ENCODE measurements around the gene ZYX. TPM values are rescaled to one million over a fixed set of nuclear protein-coding genes. Genes with fewer than 3 reads are reported as not detected.

The ZYX gene
- total RNA-seq, 1 experiment from 2014 or later: 14.7 TPM

- no peak for DNase-seq (ENCODE audit: low read depth, low spot score)
- in situ Hi-C loops (cut with HindIII; ENCODE audit: low pct_unique_long_range_greater_than_20kb, low sequenced_read_pairs): loop anchor here (25.0 kb wide), 1 partner anchor 144 kb away; no protein-coding TSS in a partner anchor
Observed at GRCh38 chr7:143381427-143382125, 431 bp downstream of the ZYX start.

- DNase-seq (ENCODE audit: low read depth, low spot score): no peak
- in situ Hi-C loops (cut with HindIII; ENCODE audit: low pct_unique_long_range_greater_than_20kb, low sequenced_read_pairs): loop anchor here (25.0 kb wide), 1 partner anchor 145 kb away; no protein-coding TSS in a partner anchor
Observed at GRCh38 chr7:143382126-143382790, 1.1 kb downstream of the ZYX start.

GRCh38 chr7:143382791-143383641 lies 1.9 kb downstream of the ZYX start:
- no peak for DNase-seq (ENCODE audit: low read depth, low spot score)
- in situ Hi-C loops (cut with HindIII; ENCODE audit: low pct_unique_long_range_greater_than_20kb, low sequenced_read_pairs): loop anchor here (25.0 kb wide), 1 partner anchor 146 kb away; no protein-coding TSS in a partner anchor

- no peak for DNase-seq (ENCODE audit: low read depth, low spot score)
- in situ Hi-C loops (cut with HindIII; ENCODE audit: low pct_unique_long_range_greater_than_20kb, low sequenced_read_pairs): loop anchor here (25.0 kb wide), 1 partner anchor 146 kb away; no protein-coding TSS in a partner anchor
Observed at GRCh38 chr7:143383642-143383957, 2.5 kb downstream of the ZYX start.

- in situ Hi-C loops (cut with HindIII; ENCODE audit: low pct_unique_long_range_greater_than_20kb, low sequenced_read_pairs): loop anchor here (25.0 kb wide), 1 partner anchor 147 kb away; no protein-coding TSS in a partner anchor
Observed at GRCh38 chr7:143384148-143384547, 3.0 kb downstream of the ZYX start.

GRCh38 chr7:143384661-143385631 lies 3.8 kb downstream of the ZYX start:
- in situ Hi-C loops (cut with HindIII; ENCODE audit: low pct_unique_long_range_greater_than_20kb, low sequenced_read_pairs): loop anchor here (25.0 kb wide), 1 partner anchor 148 kb away; no protein-coding TSS in a partner anchor

More at GRCh38 chr7:143384148-143384547, 3.0 kb downstream of the ZYX start:
- DNase-seq (ENCODE audit: low read depth, low spot score): no peak

GRCh38 chr7:143385891-143386781 lies 5.0 kb downstream of the ZYX start:
- in situ Hi-C loops (cut with HindIII; ENCODE audit: low pct_unique_long_range_greater_than_20kb, low sequenced_read_pairs): loop anchor here (25.0 kb wide), 1 partner anchor 149 kb away; no protein-coding TSS in a partner anchor
- DNase-seq (ENCODE audit: low read depth, low spot score): no peak

More at GRCh38 chr7:143384661-143385631, 3.8 kb downstream of the ZYX start:
- DNase-seq (ENCODE audit: low read depth, low spot score): no peak

GRCh38 chr7:143387156-143387975 lies 6.2 kb downstream of the ZYX start:
- in situ Hi-C loops (cut with HindIII; ENCODE audit: low pct_unique_long_range_greater_than_20kb, low sequenced_read_pairs): loop anchor here (25.0 kb wide), 1 partner anchor 150 kb away; no protein-coding TSS in a partner anchor
- no peak for DNase-seq (ENCODE audit: low read depth, low spot score)

- in situ Hi-C loops (cut with HindIII; ENCODE audit: low pct_unique_long_range_greater_than_20kb, low sequenced_read_pairs): loop anchor here (25.0 kb wide), 1 partner anchor 151 kb away; no protein-coding TSS in a partner anchor
- no peak for DNase-seq (ENCODE audit: low read depth, low spot score)
Observed at GRCh38 chr7:143388051-143388450, 6.9 kb downstream of the ZYX start.

- DNase-seq (ENCODE audit: low read depth, low spot score): no peak
- in situ Hi-C loops (cut with HindIII; ENCODE audit: low pct_unique_long_range_greater_than_20kb, low sequenced_read_pairs): loop anchor here (25.0 kb wide), 1 partner anchor 151 kb away; no protein-coding TSS in a partner anchor
Observed at GRCh38 chr7:143388491-143389101, 7.5 kb downstream of the ZYX start.

GRCh38 chr7:143389316-143390103 lies 8.4 kb downstream of the ZYX start:
- in situ Hi-C loops (cut with HindIII; ENCODE audit: low pct_unique_long_range_greater_than_20kb, low sequenced_read_pairs): loop anchor here (25.0 kb wide), 1 partner anchor 152 kb away; no protein-coding TSS in a partner anchor

GRCh38 chr7:143390104-143390772 lies 9.1 kb downstream of the ZYX start:
- in situ Hi-C loops (cut with HindIII; ENCODE audit: low pct_unique_long_range_greater_than_20kb, low sequenced_read_pairs): loop anchor here (25.0 kb wide), 1 partner anchor 153 kb away; no protein-coding TSS in a partner anchor
- DNase-seq (ENCODE audit: low read depth, low spot score): no peak

More at GRCh38 chr7:143389316-143390103, 8.4 kb downstream of the ZYX start:
- DNase-seq (ENCODE audit: low read depth, low spot score): no peak

- in situ Hi-C loops (cut with HindIII; ENCODE audit: low pct_unique_long_range_greater_than_20kb, low sequenced_read_pairs): loop anchor here (25.0 kb wide), 1 partner anchor 154 kb away; no protein-coding TSS in a partner anchor
Observed at GRCh38 chr7:143390773-143391317, 9.7 kb downstream of the ZYX start.

More at GRCh38 chr7:143390773-143391317, 9.7 kb downstream of the ZYX start:
- no peak for DNase-seq (ENCODE audit: low read depth, low spot score)

Data from SK-MEL-5 (cell line).